Spleen (tissue), 7 donors: Measurements from ENCODE around the gene SMARCC2.

Source experiments
- POLR2A ChIP-seq, 3 donors: fragments of 450-650 bp; IDR thresholded peaks; one replicate each; pipeline ENCODE4 v1.5.1; 2017; ENCODE audit warnings: antibody characterized with exemption in 3 of 3, mild to moderate bottlenecking in 1 of 3
- TF ChIP-seq, protein P1 (sequence below), 11 experiments: fragments of 200-600 bp in 7 of 11; fragments of 450-650 bp in 4 of 11; sonication (generic) in 4 of 11; IDR thresholded peaks in 8 of 11; conservative IDR thresholded peaks in 3 of 11; 1 replicate in 7 of 11; 2 replicates in 4 of 11; pipeline versions ENCODE4 v1.4.0 to v1.8.0; 2016 to 2021; ENCODE audit warnings: antibody characterized with exemption in 11 of 11, inconsistent platforms in 4 of 11, mild to moderate bottlenecking in 1 of 11
- donor health status: DM: no; HTN: no; CAD: no; lungs with moderate emphysema.
- donor health status: DM: no; HTN: no; CAD: no.
- donor health status: DM: no; HTN: no; CAD: no.

DNA sequence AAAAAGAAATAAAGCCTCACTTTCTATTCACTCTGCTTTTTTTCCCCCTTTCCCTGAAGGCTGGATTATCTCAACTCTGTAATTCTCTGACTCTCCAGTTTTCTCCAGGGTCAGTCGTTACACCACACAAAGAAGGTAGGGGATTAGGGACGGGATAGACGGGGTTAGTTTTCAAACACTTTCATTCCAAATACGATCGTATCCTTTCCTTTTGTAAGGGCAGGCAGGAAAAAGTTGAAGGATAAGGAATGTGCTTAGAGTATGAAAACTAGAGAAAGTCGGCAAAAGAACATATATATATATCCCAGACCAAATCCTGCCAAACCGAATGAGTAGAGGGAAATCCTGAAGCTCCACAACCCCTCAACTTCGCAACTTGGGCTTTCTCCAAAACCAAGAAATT, 61.8 kb downstream of the SMARCC2 start:
- TF ChIP-seq, protein P1, sequence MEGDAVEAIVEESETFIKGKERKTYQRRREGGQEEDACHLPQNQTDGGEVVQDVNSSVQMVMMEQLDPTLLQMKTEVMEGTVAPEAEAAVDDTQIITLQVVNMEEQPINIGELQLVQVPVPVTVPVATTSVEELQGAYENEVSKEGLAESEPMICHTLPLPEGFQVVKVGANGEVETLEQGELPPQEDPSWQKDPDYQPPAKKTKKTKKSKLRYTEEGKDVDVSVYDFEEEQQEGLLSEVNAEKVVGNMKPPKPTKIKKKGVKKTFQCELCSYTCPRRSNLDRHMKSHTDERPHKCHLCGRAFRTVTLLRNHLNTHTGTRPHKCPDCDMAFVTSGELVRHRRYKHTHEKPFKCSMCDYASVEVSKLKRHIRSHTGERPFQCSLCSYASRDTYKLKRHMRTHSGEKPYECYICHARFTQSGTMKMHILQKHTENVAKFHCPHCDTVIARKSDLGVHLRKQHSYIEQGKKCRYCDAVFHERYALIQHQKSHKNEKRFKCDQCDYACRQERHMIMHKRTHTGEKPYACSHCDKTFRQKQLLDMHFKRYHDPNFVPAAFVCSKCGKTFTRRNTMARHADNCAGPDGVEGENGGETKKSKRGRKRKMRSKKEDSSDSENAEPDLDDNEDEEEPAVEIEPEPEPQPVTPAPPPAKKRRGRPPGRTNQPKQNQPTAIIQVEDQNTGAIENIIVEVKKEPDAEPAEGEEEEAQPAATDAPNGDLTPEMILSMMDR (IDR thresholded peaks at IDR 0.05 in 8 of 11, conservative IDR thresholded peaks at IDR 0.05 in 3 of 11) = no peak
- TF ChIP-seq POLR2A (IDR thresholded peaks at IDR 0.05) = no peak
